ENCODE results near the gene MICAL3.
"Not testable (repeated sequence)": the region's sequence is repeated elsewhere in the genome, so short reads cannot be mapped to it uniquely, and the experiment has no call there.

Gene MICAL3

GRCh38 chr22:18029686-18030267 is 5.4 kb upstream of the MICAL3 start:
- no peak for DNase-seq

- no peak for DNase-seq
Measured at GRCh38 chr22:18028817-18029527, 4.6 kb upstream of the MICAL3 start.

GRCh38 chr22:18025898-18026297 is 1.5 kb upstream of the MICAL3 start:
- not testable (repeated sequence) for DNase-seq

- DNase-seq = no peak
Measured at GRCh38 chr22:18024956-18025720, 777 bp upstream of the MICAL3 start.

- DNase-seq = no peak
Measured at GRCh38 chr22:18023509-18024275, 669 bp downstream of the MICAL3 start.

GRCh38 chr22:18022876-18023275 is 1.5 kb downstream of the MICAL3 start:
- DNase-seq = no peak

GRCh38 chr22:18021431-18021830 is 2.9 kb downstream of the MICAL3 start:
- DNase-seq = no peak

GRCh38 chr22:18020743-18021142 is 3.6 kb downstream of the MICAL3 start:
- not testable (repeated sequence) for DNase-seq

- no peak for DNase-seq
Measured at GRCh38 chr22:18013947-18014346, 10.4 kb downstream of the MICAL3 start.

GRCh38 chr22:18013436-18013835 is 10.9 kb downstream of the MICAL3 start:
- DNase-seq = no peak

- DNase-seq = no peak
Measured at GRCh38 chr22:18012531-18012930, 11.8 kb downstream of the MICAL3 start.

GRCh38 chr22:18010266-18010665 is 14.1 kb downstream of the MICAL3 start:
- no peak for DNase-seq

GRCh38 chr22:18008136-18008535 is 16.2 kb downstream of the MICAL3 start:
- DNase-seq = no peak

- DNase-seq = no peak
Measured at GRCh38 chr22:18005201-18005926, 19.0 kb downstream of the MICAL3 start.

GRCh38 chr22:18001894-18002315 is 22.5 kb downstream of the MICAL3 start:
- DNase-seq = not testable (repeated sequence)

- DNase-seq = peak; percentile 33
Measured at GRCh38 chr22:18001040-18001893, 23.1 kb downstream of the MICAL3 start.

- DNase-seq = peak; percentile 38
Measured at GRCh38 chr22:18000441-18001039, 23.8 kb downstream of the MICAL3 start.

- no peak for DNase-seq
Measured at GRCh38 chr22:17999851-18000250, 24.5 kb downstream of the MICAL3 start.

- DNase-seq = no peak
Measured at GRCh38 chr22:17998913-17999312, 25.4 kb downstream of the MICAL3 start.

GRCh38 chr22:17997456-17997855 is 26.9 kb downstream of the MICAL3 start:
- no peak for DNase-seq

- DNase-seq = not testable (repeated sequence)
Measured at GRCh38 chr22:17995256-17995655, 29.1 kb downstream of the MICAL3 start.

All from effector CD4-positive, alpha-beta T cell (primary cell).